ENCODE data around the gene ZNF157. TPM values are rescaled to one million over a fixed set of nuclear protein-coding genes. Genes with fewer than 3 reads are reported as not detected.
A peak's percentile ranks its signal among the peaks of the same experiment; 100 is the strongest.
"Not testable (repeated sequence)": the region's sequence is repeated elsewhere in the genome, so short reads cannot be mapped to it uniquely, and the experiment has no call there.

ZNF157 gene
- 0.44 TPM for polyA plus RNA-seq

GRCh38 chrX:47370278-47370677 is at the start of gene ZNF157:
ZNF157 (plus strand) TSS chrX:47370578; CDS start chrX:47370669, 91 bp downstream.
- H3K36me3 Mint-ChIP-seq = no peaks in the 10 kb centered on the region
- H3K9me3 Mint-ChIP-seq = no peaks in the 10 kb centered on the region
- H3K27ac Mint-ChIP-seq = peak within 1 kb of the TSS in 1 of 3 donors; percentile 43
- H3K27me3 Mint-ChIP-seq = no peaks in the 10 kb centered on the region
- peaks cover 1 to 12% (median 11%) of the 10 kb centered on the region in 3 donors for H3K4me1 Mint-ChIP-seq
- no peak within 1 kb of the TSS for H3K4me3 Mint-ChIP-seq

DNA sequence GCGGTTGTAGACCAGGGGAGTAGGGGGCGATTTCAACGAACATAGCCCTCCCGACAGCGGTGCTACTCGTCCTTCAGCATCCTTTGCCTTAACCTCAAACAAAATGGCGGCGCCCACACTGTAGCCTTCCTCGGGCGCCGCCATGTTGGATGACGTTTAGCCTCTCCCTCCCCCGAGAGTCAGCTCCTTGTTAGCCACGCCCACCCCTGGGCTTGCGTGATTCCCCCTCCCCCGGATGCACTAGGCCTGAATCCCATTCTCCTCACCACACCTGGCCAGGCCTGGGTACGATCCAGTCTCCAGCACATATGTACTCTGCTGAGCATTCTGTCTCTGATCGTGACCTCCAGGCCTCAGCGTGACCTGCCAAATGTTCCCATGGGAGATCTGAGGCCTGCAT is 49.0 kb upstream of the ZNF157 start:
- Mint-ChIP-seq H3K4me1 (no peaks in the 10 kb centered on the region), H3K27me3 (no peaks in the 10 kb centered on the region), H3K9me3 (peaks cover 0 to 1% (median 0%) of the 10 kb centered on the region in 3 donors), H3K4me3 (no peak overlapping the region), H3K27ac (peak overlapping the region in 1 of 3 donors; percentile 18), H3K36me3 (no peaks in the 10 kb centered on the region)

- Mint-ChIP-seq H3K27me3 (no peaks in the 10 kb centered on the region), H3K9me3 (peaks cover 0 to under 1% (median 0%) of the 10 kb centered on the region in 3 donors), H3K36me3 (no peaks in the 10 kb centered on the region), H3K27ac (peak overlapping the region in 1 of 3 donors; percentile 18), H3K4me3 (no peak overlapping the region), H3K4me1 (no peaks in the 10 kb centered on the region)
Measured at GRCh38 chrX:47321823-47322371, 48.5 kb upstream of the ZNF157 start.

DNA sequence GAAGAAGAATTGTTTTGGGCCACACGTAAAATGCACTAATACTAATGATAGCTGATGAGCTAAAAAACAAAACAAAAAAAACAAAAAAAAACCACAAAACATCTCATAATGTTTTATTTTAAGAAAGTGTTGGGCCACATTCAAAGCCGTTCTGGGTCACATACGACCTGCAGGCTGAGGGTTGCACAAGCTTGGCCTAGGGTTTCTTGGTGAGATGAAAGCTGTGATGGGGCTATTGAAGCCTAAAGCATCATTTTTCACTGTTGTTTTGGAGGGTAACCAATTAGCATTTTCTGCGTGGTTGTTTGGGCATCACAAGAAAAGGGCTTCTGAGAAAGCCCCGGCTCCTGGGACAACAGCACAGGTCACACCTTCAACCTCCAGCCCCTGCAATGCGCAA is 42.5 kb upstream of the ZNF157 start:
- no peaks in the 10 kb centered on the region for H3K9me3 Mint-ChIP-seq
- H3K27me3 Mint-ChIP-seq = no peaks in the 10 kb centered on the region
- no peaks in the 10 kb centered on the region for H3K4me1 Mint-ChIP-seq
- no peak overlapping the region for H3K4me3 Mint-ChIP-seq
- H3K27ac Mint-ChIP-seq = no peak overlapping the region
- H3K36me3 Mint-ChIP-seq = no peaks in the 10 kb centered on the region

GRCh38 chrX:47332729-47333128 is 37.6 kb upstream of the ZNF157 start:
- not testable (repeated sequence) for H3K4me3 Mint-ChIP-seq, H3K27me3 Mint-ChIP-seq, H3K36me3 Mint-ChIP-seq, H3K4me1 Mint-ChIP-seq, H3K9me3 Mint-ChIP-seq, H3K27ac Mint-ChIP-seq

GRCh38 chrX:47351706-47352105 is 18.7 kb upstream of the ZNF157 start:
- peaks cover 0 to 4% (median 2%) of the 10 kb centered on the region in 3 donors for H3K9me3 Mint-ChIP-seq
- H3K36me3 Mint-ChIP-seq = peaks cover 3% of the 10 kb centered on the region
- H3K27me3 Mint-ChIP-seq = peaks cover 2% of the 10 kb centered on the region
- no peak overlapping the region for H3K4me3 Mint-ChIP-seq
- H3K27ac Mint-ChIP-seq = no peak overlapping the region
- no peaks in the 10 kb centered on the region for H3K4me1 Mint-ChIP-seq

- peaks cover 13 to 24% (median 16%) of the 10 kb centered on the region in 3 donors for H3K4me1 Mint-ChIP-seq
- H3K27me3 Mint-ChIP-seq = peaks cover 2% of the 10 kb centered on the region
- H3K36me3 Mint-ChIP-seq = no peaks in the 10 kb centered on the region
- H3K27ac Mint-ChIP-seq = peak overlapping the region; percentile 49 to 82 (median 76)
- peak overlapping the region; percentile 7 to 58 (median 46) for H3K4me3 Mint-ChIP-seq
- H3K9me3 Mint-ChIP-seq = peaks cover 0 to under 1% (median 0%) of the 10 kb centered on the region in 3 donors
Measured at GRCh38 chrX:47358387-47359065, 11.9 kb upstream of the ZNF157 start.

GRCh38 chrX:47360423-47361179 is 9.8 kb upstream of the ZNF157 start:
- peaks cover 13 to 24% (median 16%) of the 10 kb centered on the region in 3 donors for H3K4me1 Mint-ChIP-seq
- H3K27me3 Mint-ChIP-seq = peaks cover 4% of the 10 kb centered on the region
- H3K9me3 Mint-ChIP-seq = no peaks in the 10 kb centered on the region
- H3K36me3 Mint-ChIP-seq = no peaks in the 10 kb centered on the region
- no peak overlapping the region for H3K4me3 Mint-ChIP-seq
- no peak overlapping the region for H3K27ac Mint-ChIP-seq

GRCh38 chrX:47361538-47362511 is 8.6 kb upstream of the ZNF157 start:
- no peaks in the 10 kb centered on the region for H3K9me3 Mint-ChIP-seq
- H3K27me3 Mint-ChIP-seq = peaks cover 4% of the 10 kb centered on the region

DNA sequence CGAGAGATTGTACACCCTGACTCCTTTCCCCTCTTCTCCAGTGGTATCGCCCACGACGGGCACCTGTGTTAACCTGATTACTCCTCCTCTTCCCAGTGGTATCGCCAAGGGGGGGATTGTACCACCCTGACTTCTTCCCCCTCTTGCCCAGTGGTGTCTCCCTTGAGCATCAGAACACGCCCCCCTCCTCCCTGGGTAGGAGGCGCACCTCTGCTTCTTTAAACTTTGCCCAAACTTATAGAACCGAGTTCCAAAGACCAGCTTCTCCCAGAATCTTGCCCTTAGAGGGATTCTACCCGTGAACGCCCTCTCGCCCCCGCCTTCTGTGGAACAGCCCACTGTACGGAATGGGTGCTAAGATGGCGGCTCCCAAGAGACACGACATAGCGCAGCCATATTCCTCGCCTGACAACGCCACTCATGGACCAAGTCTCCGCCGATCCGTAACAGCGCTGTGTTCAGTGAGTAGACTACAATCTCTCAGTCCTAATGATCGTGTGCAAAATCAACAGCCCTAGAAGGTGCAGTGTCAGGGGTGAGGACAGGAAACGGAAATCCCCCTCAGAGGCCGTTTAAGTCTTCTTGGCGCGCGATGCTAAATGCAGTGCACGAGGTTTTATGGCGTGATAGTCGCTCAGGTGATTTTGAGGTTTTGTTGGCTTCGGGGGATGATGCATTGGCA is 4.2 kb upstream of the ZNF157 start:
- Mint-ChIP-seq H3K9me3 (no peaks in the 10 kb centered on the region), H3K4me3 (peak overlapping the region; percentile 88 to 98 (median 92)), H3K27ac (peak overlapping the region; percentile 84 to 94 (median 91))

More at GRCh38 chrX:47361538-47362511, 8.6 kb upstream of the ZNF157 start:
- H3K4me3 Mint-ChIP-seq = peak overlapping the region; percentile 81 to 95 (median 86)
- H3K4me1 Mint-ChIP-seq = peaks cover 14 to 31% (median 24%) of the 10 kb centered on the region in 3 donors
- no peaks in the 10 kb centered on the region for H3K36me3 Mint-ChIP-seq
- peak overlapping the region; percentile 54 to 96 (median 84) for H3K27ac Mint-ChIP-seq

GRCh38 chrX:47373198-47373597 is 2.8 kb downstream of the ZNF157 start:
- Mint-ChIP-seq H3K4me1 (peaks cover 0 to 4% (median 3%) of the 10 kb centered on the region in 3 donors), H3K4me3 (no peak overlapping the region), H3K27me3 (no peaks in the 10 kb centered on the region), H3K27ac (peak overlapping the region in 1 of 3 donors; percentile 59), H3K9me3 (no peaks in the 10 kb centered on the region), H3K36me3 (no peaks in the 10 kb centered on the region)

More for the DNA sequence above, 4.2 kb upstream of the ZNF157 start:
- Mint-ChIP-seq H3K27me3 (peaks cover 1% of the 10 kb centered on the region), H3K36me3 (no peaks in the 10 kb centered on the region), H3K4me1 (peaks cover 7 to 22% (median 19%) of the 10 kb centered on the region in 3 donors)

- H3K4me1 Mint-ChIP-seq = peaks cover 6 to 8% (median 6%) of the 10 kb centered on the region in 3 donors
Measured at GRCh38 chrX:47380268-47380667, 9.9 kb downstream of the ZNF157 start.

DNA sequence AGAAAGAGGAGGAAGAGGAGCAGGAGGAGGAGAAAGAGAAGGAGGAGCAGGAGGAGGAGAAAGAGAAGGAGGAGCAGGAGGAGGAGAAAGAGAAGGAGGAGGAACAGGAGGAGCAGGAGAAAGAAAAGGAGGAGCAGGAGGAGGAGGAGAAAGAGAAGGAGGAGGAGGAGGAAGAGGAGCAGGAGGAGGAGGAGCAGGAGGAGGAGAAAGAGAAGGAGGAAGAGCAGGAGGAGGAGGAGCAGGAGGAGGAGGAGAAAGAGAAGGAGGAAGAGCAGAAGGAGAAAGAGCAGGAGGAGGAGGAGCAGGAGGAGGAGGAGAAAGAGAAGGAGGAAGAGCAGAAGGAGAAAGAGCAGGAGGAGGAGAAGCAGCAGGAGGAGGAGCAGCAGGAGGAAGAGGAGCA is 10.5 kb downstream of the ZNF157 start:
- not testable (repeated sequence) for H3K36me3 Mint-ChIP-seq, H3K27me3 Mint-ChIP-seq, H3K27ac Mint-ChIP-seq, H3K4me1 Mint-ChIP-seq, H3K9me3 Mint-ChIP-seq, H3K4me3 Mint-ChIP-seq

More at GRCh38 chrX:47380268-47380667, 9.9 kb downstream of the ZNF157 start:
- H3K4me3 Mint-ChIP-seq = peak overlapping the region; percentile 9 to 90 (median 60)
- peak overlapping the region in 2 of 3 donors; percentile 35 to 86 for H3K27ac Mint-ChIP-seq
- H3K9me3 Mint-ChIP-seq = no peaks in the 10 kb centered on the region
- no peaks in the 10 kb centered on the region for H3K36me3 Mint-ChIP-seq
- H3K27me3 Mint-ChIP-seq = peaks cover 6% of the 10 kb centered on the region

DNA sequence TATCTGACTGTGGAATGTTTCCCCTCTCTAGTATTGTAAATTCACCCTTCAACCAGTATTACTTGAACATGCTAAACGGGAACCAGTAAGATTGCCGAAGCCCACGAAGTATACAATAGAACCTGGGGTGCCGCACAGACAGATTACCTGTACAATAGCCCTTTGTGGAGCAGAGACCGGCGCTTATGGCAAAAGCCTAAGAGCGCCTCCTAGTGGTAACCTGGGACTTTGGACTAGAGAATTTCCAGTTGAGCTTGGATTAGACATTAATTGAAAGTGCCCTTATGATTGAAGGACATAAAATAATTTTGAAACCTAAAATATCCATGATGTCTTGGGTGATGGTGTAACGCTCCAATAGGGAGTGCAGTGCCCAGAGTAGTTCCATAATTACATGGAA is 14.1 kb downstream of the ZNF157 start:
- Mint-ChIP-seq H3K4me3 (no peak overlapping the region), H3K4me1 (peaks cover 6 to 8% (median 6%) of the 10 kb centered on the region in 3 donors), H3K27me3 (peaks cover 6% of the 10 kb centered on the region), H3K27ac (no peak overlapping the region), H3K9me3 (no peaks in the 10 kb centered on the region), H3K36me3 (no peaks in the 10 kb centered on the region)
